DND-41 (cell line): ENCODE data around the gene EFHD2.

Source experiments
- ATAC-seq: fragments of 200-7000 bp; cut with Tn5 transposase; 3 replicates; pipeline ENCODE4 v1.9.1; 2021; ENCODE audit warnings: low read depth; ENCODE audit not compliant: insufficient read depth
- DNase-seq: peaks from one replicate; pipeline ENCODE4 v3.0.0-alpha.2; 2020
- H2AFZ ChIP-seq: 2 replicates; pipeline ENCODE4 v1.6.0; 2012; ENCODE audit warnings: low read depth, low read length
- H3K27ac ChIP-seq: 2 replicates; pipeline ENCODE4 v1.5.1; 2012; ENCODE audit warnings: low read length, inconsistent platforms
- H3K27me3 ChIP-seq: fragments of 200-600 bp; sonication (generic); 2 replicates; pipeline ENCODE4 v1.6.0; 2012; ENCODE audit warnings: low read length, mild to moderate bottlenecking, inconsistent platforms; ENCODE audit not compliant: insufficient read depth, poor library complexity
- H3K36me3 ChIP-seq: 2 replicates; pipeline ENCODE4 v1.5.1; 2012; ENCODE audit warnings: low read length, inconsistent platforms; ENCODE audit not compliant: insufficient read depth
- H3K4me1 ChIP-seq: 2 replicates; pipeline ENCODE4 v1.5.1; 2012; ENCODE audit warnings: mild to moderate bottlenecking, low read length; ENCODE audit not compliant: insufficient read depth
- H3K4me2 ChIP-seq: 2 replicates; pipeline ENCODE4 v1.6.0; 2012; ENCODE audit warnings: mild to moderate bottlenecking, moderate library complexity, low read length, inconsistent platforms; ENCODE audit not compliant: insufficient read depth
- H3K4me3 ChIP-seq, 2 experiments: fragments of 200-600 bp in 1 of 2; shearing (Covaris generic) in 1 of 2; 2 replicates each; pipeline ENCODE4 v1.5.1; 2012 to 2016; ENCODE audit warnings: inconsistent platforms in 2 of 2, low read length in 2 of 2, mild to moderate bottlenecking in 2 of 2, low read depth in 1 of 2, moderate library complexity in 1 of 2
- H3K79me2 ChIP-seq: 2 replicates; pipeline ENCODE4 v1.6.0; 2012; ENCODE audit warnings: low read length, inconsistent platforms; ENCODE audit not compliant: insufficient read depth
- H3K9ac ChIP-seq: 2 replicates; pipeline ENCODE4 v1.6.0; 2012; ENCODE audit warnings: low read depth, mild to moderate bottlenecking, inconsistent platforms, low read length, moderate library complexity
- H3K9me3 ChIP-seq: 2 replicates; pipeline ENCODE4 v1.5.1; 2012; ENCODE audit warnings: low read length, moderate library complexity, mild to moderate bottlenecking, inconsistent platforms; ENCODE audit not compliant: insufficient read depth, severe bottlenecking
- H4K20me1 ChIP-seq: 2 replicates; pipeline ENCODE4 v1.6.0; 2012; ENCODE audit warnings: low read length; ENCODE audit not compliant: insufficient read depth
- EZH2 ChIP-seq: IDR thresholded peaks from 3 replicates; pipeline ENCODE4 v1.6.1; 2012; ENCODE audit warnings: borderline replicate concordance, low read depth, mild to moderate bottlenecking, moderate library complexity, low read length, inconsistent platforms; ENCODE audit not compliant: severe bottlenecking
- TF ChIP-seq, protein P1 (sequence below): IDR thresholded peaks from 2 replicates; pipeline ENCODE4 v1.5.1; 2012; ENCODE audit warnings: borderline replicate concordance, low read length, moderate library complexity, mild to moderate bottlenecking; ENCODE audit not compliant: poor library complexity, severe bottlenecking; ENCODE audit errors: extremely low read depth

EFHD2 gene

DNA sequence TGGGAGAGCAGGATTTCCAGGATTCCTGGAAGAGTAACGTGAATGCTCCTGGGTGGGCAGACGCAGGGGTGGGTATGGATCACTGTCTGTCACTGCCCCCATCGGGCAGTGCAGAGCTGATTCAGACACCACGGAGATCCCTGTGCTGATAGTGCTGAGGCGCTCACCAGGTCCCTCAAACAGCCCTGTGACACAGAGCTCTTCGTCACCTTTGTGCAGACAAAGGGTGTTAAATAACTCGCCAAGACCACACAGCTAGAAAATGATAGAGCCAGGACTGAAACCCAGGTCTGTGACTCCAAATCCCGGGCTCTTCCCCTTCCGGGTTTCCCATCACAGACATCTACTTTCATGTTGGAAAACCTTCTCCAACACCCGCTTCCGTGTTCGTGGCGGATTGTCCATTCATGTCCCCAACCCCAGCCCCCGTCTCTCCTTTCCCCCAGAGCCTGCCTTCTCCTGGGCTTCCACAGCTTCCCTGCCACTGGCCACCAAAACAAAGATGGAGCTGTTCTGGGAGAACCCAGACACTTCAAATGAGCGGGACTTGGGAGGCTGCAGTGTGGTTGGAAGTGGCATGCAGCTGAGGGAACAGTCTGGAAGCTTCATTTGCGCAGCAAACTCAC, 2.6 kb downstream of the EFHD2 start:
- Histone ChIP-seq H3K27ac (no peak overlapping the region), H3K9me3 (no peaks in the 10 kb centered on the region), H3K4me2 (peak overlapping the region; percentile 85; the same call in 1 of the 2 replicates), H3K4me1 (peaks cover 44% of the 10 kb centered on the region), H2AFZ (no peak overlapping the region), H3K4me3 (no peak overlapping the region), H3K27me3 (peaks cover 17% of the 10 kb centered on the region), H3K36me3 (peaks cover 9% of the 10 kb centered on the region; the same call in 1 of the 2 replicates), H4K20me1 (peaks cover 73% of the 10 kb centered on the region), H3K79me2 (peaks cover 16% of the 10 kb centered on the region), H3K9ac (no peak overlapping the region)
- no peak for ATAC-seq
- no peak for DNase-seq
- no peak for TF ChIP-seq EZH2
- TF ChIP-seq, protein P1, sequence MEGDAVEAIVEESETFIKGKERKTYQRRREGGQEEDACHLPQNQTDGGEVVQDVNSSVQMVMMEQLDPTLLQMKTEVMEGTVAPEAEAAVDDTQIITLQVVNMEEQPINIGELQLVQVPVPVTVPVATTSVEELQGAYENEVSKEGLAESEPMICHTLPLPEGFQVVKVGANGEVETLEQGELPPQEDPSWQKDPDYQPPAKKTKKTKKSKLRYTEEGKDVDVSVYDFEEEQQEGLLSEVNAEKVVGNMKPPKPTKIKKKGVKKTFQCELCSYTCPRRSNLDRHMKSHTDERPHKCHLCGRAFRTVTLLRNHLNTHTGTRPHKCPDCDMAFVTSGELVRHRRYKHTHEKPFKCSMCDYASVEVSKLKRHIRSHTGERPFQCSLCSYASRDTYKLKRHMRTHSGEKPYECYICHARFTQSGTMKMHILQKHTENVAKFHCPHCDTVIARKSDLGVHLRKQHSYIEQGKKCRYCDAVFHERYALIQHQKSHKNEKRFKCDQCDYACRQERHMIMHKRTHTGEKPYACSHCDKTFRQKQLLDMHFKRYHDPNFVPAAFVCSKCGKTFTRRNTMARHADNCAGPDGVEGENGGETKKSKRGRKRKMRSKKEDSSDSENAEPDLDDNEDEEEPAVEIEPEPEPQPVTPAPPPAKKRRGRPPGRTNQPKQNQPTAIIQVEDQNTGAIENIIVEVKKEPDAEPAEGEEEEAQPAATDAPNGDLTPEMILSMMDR: no peak

DNA sequence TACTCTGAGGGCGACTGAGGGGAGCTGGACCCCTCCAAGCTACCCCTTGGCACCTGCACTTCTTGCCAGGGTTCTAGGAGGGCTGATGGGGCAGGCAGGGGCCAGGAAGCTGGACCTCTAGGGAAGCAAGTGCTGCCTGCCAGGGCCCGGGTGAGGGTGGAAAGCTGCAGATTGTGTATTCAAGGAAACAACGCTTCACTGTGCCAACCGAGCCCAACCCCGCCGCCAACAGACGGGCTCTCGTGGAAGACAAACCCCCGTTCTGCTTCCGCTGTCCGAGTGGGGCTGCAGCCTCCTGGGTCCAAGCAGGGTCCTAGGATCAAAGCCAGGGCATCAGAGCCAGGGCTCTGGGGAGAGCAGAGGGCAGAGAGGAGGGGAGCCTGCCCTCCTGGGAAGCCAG, 3.2 kb downstream of the EFHD2 start:
- Histone ChIP-seq H3K9ac (no peak overlapping the region), H3K27ac (no peak overlapping the region), H3K4me2 (0 out of 2 replicates have a peak overlapping the region, but pooled peaks have one; percentile 9), H3K9me3 (no peaks in the 10 kb centered on the region), H3K27me3 (peaks cover 14% of the 10 kb centered on the region), H4K20me1 (peaks cover 74% of the 10 kb centered on the region), H2AFZ (no peak overlapping the region), H3K4me1 (peaks cover 49% of the 10 kb centered on the region), H3K36me3 (peaks cover 9% of the 10 kb centered on the region; the same call in 1 of the 2 replicates), H3K4me3 (no peak overlapping the region), H3K79me2 (peaks cover 16% of the 10 kb centered on the region)
- no peak for TF ChIP-seq EZH2
- TF ChIP-seq, protein P1: no peak
- no peak for DNase-seq
- no peak for ATAC-seq

DNA sequence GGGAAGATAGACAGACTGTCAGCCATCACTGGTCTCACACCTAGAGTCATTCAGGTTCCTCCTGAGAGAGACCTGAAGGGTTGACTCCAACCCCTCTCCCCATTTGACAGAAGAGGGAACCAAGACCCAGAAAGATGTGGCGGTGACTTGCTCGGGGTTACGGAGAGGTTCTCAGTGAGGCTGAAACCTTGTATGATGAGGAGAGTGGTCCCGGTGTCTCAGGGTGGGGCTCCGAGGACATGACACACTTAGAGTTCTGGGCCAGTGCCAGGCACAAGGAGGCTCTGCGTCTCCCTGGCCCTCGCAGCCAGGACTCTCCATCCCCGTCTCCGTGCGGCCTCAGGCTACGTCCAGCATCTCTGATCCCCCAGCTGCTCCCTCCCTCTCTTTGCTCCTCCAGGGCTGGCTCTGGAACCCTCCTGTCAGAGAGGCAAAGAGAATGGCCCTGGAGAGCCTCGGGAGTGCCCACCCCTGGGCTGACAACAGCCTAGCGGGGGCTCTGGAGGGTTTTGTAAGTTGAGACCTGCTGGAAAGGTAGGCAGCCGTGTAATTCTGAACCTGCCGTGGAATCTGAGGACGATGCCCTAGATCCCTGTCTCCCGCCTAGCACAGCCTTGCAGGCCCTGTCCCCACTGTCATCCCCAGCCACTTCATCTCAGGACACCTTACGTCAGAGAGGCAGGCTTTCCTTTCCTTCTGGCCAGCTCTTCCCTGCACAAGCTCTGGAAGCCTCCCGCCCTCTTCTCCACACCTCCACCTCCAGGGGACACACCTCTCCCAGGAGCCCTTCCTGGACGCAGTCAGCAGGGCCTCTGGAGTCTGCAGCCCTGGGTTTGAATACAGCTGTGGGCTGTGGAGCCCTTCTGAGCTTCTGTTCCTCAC, 4.1 kb downstream of the EFHD2 start:
- Histone ChIP-seq H3K27me3 (peaks cover 5% of the 10 kb centered on the region), H3K4me3 (no peak overlapping the region), H3K4me1 (peaks cover 49% of the 10 kb centered on the region), H3K4me2 (no peak overlapping the region; the same call in 1 of the 2 replicates), H2AFZ (no peak overlapping the region), H3K36me3 (peaks cover 9% of the 10 kb centered on the region; the same call in 1 of the 2 replicates), H3K9ac (no peak overlapping the region), H3K9me3 (no peaks in the 10 kb centered on the region), H4K20me1 (peaks cover 74% of the 10 kb centered on the region), H3K79me2 (peaks cover 17% of the 10 kb centered on the region), H3K27ac (no peak overlapping the region)
- ATAC-seq: no peak
- TF ChIP-seq, protein P1: no peak
- TF ChIP-seq EZH2: no peak
- DNase-seq: no peak
